Neural cell (in vitro differentiated cells): ENCODE results near the gene PRXL2B. TPM values are rescaled to one million over a fixed set of nuclear protein-coding genes. Genes with fewer than 3 reads are reported as not detected.

Source experiments
- H2AFZ ChIP-seq: fragments of 200-600, 300-800 bp; sonication (generic), shearing (Covaris generic); 2 replicates; pipeline ENCODE4 v1.6.0; 2014; ENCODE audit warnings: low read depth, mild to moderate bottlenecking, antibody characterized with exemption, low read length, moderate library complexity
- H3F3A ChIP-seq: fragments of 200-600 bp; shearing (Covaris generic); 2 replicates; pipeline ENCODE4 v1.6.1; 2016; ENCODE audit warnings: mild to moderate bottlenecking, moderate library complexity, mixed read lengths, antibody characterized with exemption, low read length; ENCODE audit not compliant: insufficient read depth, poor library complexity, severe bottlenecking
- H3K27ac ChIP-seq: fragments of 200-600, 300-800 bp; sonication (generic), shearing (Covaris generic); 2 replicates; pipeline ENCODE4 v1.5.1; 2014; ENCODE audit warnings: mild to moderate bottlenecking, low read length, moderate library complexity
- H3K27me3 ChIP-seq: fragments of 300-800, 200-600 bp; sonication (generic), shearing (Covaris generic); 2 replicates; pipeline ENCODE4 v1.6.0; 2014; ENCODE audit warnings: mild to moderate bottlenecking, low read depth, low read length, moderate library complexity; ENCODE audit not compliant: insufficient read depth
- H3K36me3 ChIP-seq: fragments of 300-800, 200-600 bp; sonication (generic), shearing (Covaris generic); 2 replicates; pipeline ENCODE4 v1.5.1; 2014; ENCODE audit warnings: mild to moderate bottlenecking, antibody characterized with exemption, low read length, moderate library complexity; ENCODE audit not compliant: insufficient read depth
- H3K4me2 ChIP-seq: fragments of 300-800, 200-600 bp; sonication (generic), shearing (Covaris generic); 2 replicates; pipeline ENCODE4 v1.6.0; 2014; ENCODE audit warnings: mild to moderate bottlenecking, low read length
- H3K4me3 ChIP-seq: fragments of 300-800, 200-600 bp; sonication (generic), shearing (Covaris generic); 2 replicates; pipeline ENCODE4 v1.5.1; 2014; ENCODE audit warnings: mild to moderate bottlenecking, low read length, moderate library complexity
- H3K79me2 ChIP-seq: fragments of 200-600 bp; shearing (Covaris generic); replicated peaks from 2 replicates; pipeline ENCODE4 v1.6.0; 2014; ENCODE audit warnings: mild to moderate bottlenecking, low read length, moderate library complexity; ENCODE audit not compliant: insufficient read depth
- H3K9ac ChIP-seq: fragments of 300-800, 200-600 bp; sonication (generic), shearing (Covaris generic); 2 replicates; pipeline ENCODE4 v1.6.1; 2016; ENCODE audit warnings: mild to moderate bottlenecking, low read length, mixed read lengths
- H3K9me2 ChIP-seq: fragments of 200-600 bp; shearing (Covaris generic); 2 replicates; pipeline ENCODE4 v1.6.1; 2016; ENCODE audit warnings: mild to moderate bottlenecking, low read length, mixed read lengths; ENCODE audit not compliant: insufficient read depth
- H3K9me3 ChIP-seq: fragments of 200-600, 300-800 bp; sonication (generic), shearing (Covaris generic); 2 replicates; pipeline ENCODE4 v1.6.1; 2016; ENCODE audit warnings: mild to moderate bottlenecking, mixed run types, low read length, moderate library complexity, mixed read lengths
- H4K20me1 ChIP-seq: fragments of 200-600 bp; shearing (Covaris generic); 2 replicates; pipeline ENCODE4 v1.6.1; 2016; ENCODE audit warnings: mild to moderate bottlenecking, mixed run types; ENCODE audit not compliant: insufficient read depth
- CTCF ChIP-seq: fragments of 450-650 bp; IDR thresholded peaks from 2 replicates; pipeline ENCODE4 v1.5.1; 2014; ENCODE audit warnings: antibody characterized with exemption, mild to moderate bottlenecking, moderate library complexity; ENCODE audit not compliant: poor library complexity, severe bottlenecking
- EP300 ChIP-seq: fragments of 450-650 bp; conservative IDR thresholded peaks from 2 replicates; pipeline ENCODE4 v1.6.1; 2014; ENCODE audit warnings: antibody characterized with exemption, mild to moderate bottlenecking, moderate library complexity; ENCODE audit not compliant: poor library complexity, severe bottlenecking
- MXI1 ChIP-seq: fragments of 450-650 bp; conservative IDR thresholded peaks from 2 replicates; pipeline ENCODE4 v1.6.1; 2014; ENCODE audit warnings: antibody characterized with exemption, mild to moderate bottlenecking; ENCODE audit not compliant: poor library complexity, severe bottlenecking
- POLR2AphosphoS5 ChIP-seq: IDR thresholded peaks from 2 replicates; pipeline ENCODE4 v1.6.1; 2012
- RAD21 ChIP-seq: fragments of 450-650 bp; conservative IDR thresholded peaks from 2 replicates; pipeline ENCODE4 v1.6.1; 2014; ENCODE audit warnings: antibody characterized with exemption, mild to moderate bottlenecking, moderate library complexity
- REST ChIP-seq: IDR thresholded peaks from 2 replicates; pipeline ENCODE4 v1.6.1; 2012; ENCODE audit warnings: borderline replicate concordance
- TAF1 ChIP-seq: IDR thresholded peaks from 2 replicates; pipeline ENCODE4 v1.6.1; 2012; ENCODE audit warnings: low read depth
- polyA plus RNA-seq: library from polyadenylated mRNA; depleted of rRNA; stranded (reverse); fragments of >200 nt; gene quantifications from 2 replicates; pipeline ENCODE4 v1.2.3, GENCODE V29; 2014

Gene PRXL2B
- polyA plus RNA-seq, 1 donor from 2014 or later = 29.0 TPM

- Histone ChIP-seq H3K79me2 (no peaks in the 10 kb centered on the region), H3K27ac (peak overlapping the region; percentile 80), H3K4me3 (peak overlapping the region; percentile 95), H3K9me3 (no peaks in the 10 kb centered on the region), H3K4me2 (peak overlapping the region; percentile 97), H3K9ac (peak overlapping the region; percentile 85), H3K9me2 (no peaks in the 10 kb centered on the region), H3F3A (no peaks in the 10 kb centered on the region), H4K20me1 (no peaks in the 10 kb centered on the region), H3K27me3 (no peaks in the 10 kb centered on the region), H2AFZ (peak overlapping the region; percentile 65), H3K36me3 (no peaks in the 10 kb centered on the region)
- TF ChIP-seq POLR2AphosphoS5 = peak; percentile 50
- no peak for TF ChIP-seq CTCF
- TF ChIP-seq REST = no peak
- peak; percentile 69 for TF ChIP-seq MXI1
- TF ChIP-seq EP300 = peak; percentile 9
- TF ChIP-seq TAF1 = no peak
- no peak for TF ChIP-seq RAD21
Measured at GRCh38 chr1:2585318-2586092, 1.1 kb upstream of the PRXL2B start.

- no peaks in the 10 kb centered on the region for H3K36me3 ChIP-seq
- H3K9me2 ChIP-seq = no peaks in the 10 kb centered on the region
- no peaks in the 10 kb centered on the region for H3K9me3 ChIP-seq
- H3K27me3 ChIP-seq = no peaks in the 10 kb centered on the region
- no peaks in the 10 kb centered on the region for H4K20me1 ChIP-seq
- peak overlapping the region; percentile 57 for H3K4me2 ChIP-seq
- H3K9ac ChIP-seq = peak overlapping the region; percentile 85
- H2AFZ ChIP-seq = no peak overlapping the region
- no peaks in the 10 kb centered on the region for H3K79me2 ChIP-seq
- H3K27ac ChIP-seq = peak overlapping the region; percentile 80
- no peaks in the 10 kb centered on the region for H3F3A ChIP-seq
- H3K4me3 ChIP-seq = peak overlapping the region; percentile 95
- TF ChIP-seq TAF1 (no peak), REST (no peak), MXI1 (peak; percentile 58), RAD21 (no peak)
Measured at GRCh38 chr1:2587071-2587859, 688 bp downstream of the PRXL2B start.
